Measurements from ENCODE around the gene VWA5B1.

VWA5B1 gene

GRCh38 chr1:20342294-20343148 is 51.8 kb downstream of the VWA5B1 start:
- no peak overlapping the region for H3K27ac ChIP-seq (replicated peaks)
- TF ChIP-seq REST (IDR thresholded peaks at IDR 0.05; ENCODE audit: insufficient replicate concordance, low read depth) (no peak), GABPA (IDR thresholded peaks at IDR 0.05; ENCODE audit: low read depth) (no peak), CTCF (IDR thresholded peaks at IDR 0.05; ENCODE audit: insufficient read depth, low read length) (no peak), SPI1 (IDR thresholded peaks at IDR 0.05; ENCODE audit: borderline replicate concordance, low read depth) (no peak), POLR2AphosphoS5 (IDR thresholded peaks at IDR 0.05; ENCODE audit: low read depth) (no peak)
- no peak overlapping the region for H3K4me3 ChIP-seq (replicated peaks; ENCODE audit: insufficient read depth, low read length)
- DNase-seq (ENCODE audit: low read depth in 1 of 2, low spot score in 1 of 2), result no peak
- peaks cover 4% of the 10 kb centered on the region for H3K27me3 ChIP-seq (ENCODE audit: insufficient read depth, poor library complexity, severe bottlenecking)

GRCh38 chr1:20343149-20343937 is 52.7 kb downstream of the VWA5B1 start:
- DNase-seq (ENCODE audit: low read depth in 1 of 2, low spot score in 1 of 2), result no peak

More at GRCh38 chr1:20343149-20343937, 52.7 kb downstream of the VWA5B1 start:
- no peak overlapping the region for H3K4me3 ChIP-seq (replicated peaks; ENCODE audit: insufficient read depth, low read length)
- H3K27ac ChIP-seq (replicated peaks), result no peak overlapping the region
- TF ChIP-seq POLR2AphosphoS5 (IDR thresholded peaks at IDR 0.05; ENCODE audit: low read depth) (no peak), REST (IDR thresholded peaks at IDR 0.05; ENCODE audit: insufficient replicate concordance, low read depth) (no peak), CTCF (IDR thresholded peaks at IDR 0.05; ENCODE audit: insufficient read depth, low read length) (no peak), GABPA (IDR thresholded peaks at IDR 0.05; ENCODE audit: low read depth) (no peak), SPI1 (IDR thresholded peaks at IDR 0.05; ENCODE audit: borderline replicate concordance, low read depth) (no peak)
- peaks cover 4% of the 10 kb centered on the region for H3K27me3 ChIP-seq (ENCODE audit: insufficient read depth, poor library complexity, severe bottlenecking)

Measured in HL-60 (cell line).